Posterior vena cava (tissue), 2 donors: Measurements from ENCODE around the gene NRSN2. TPM values are rescaled to one million over a fixed set of nuclear protein-coding genes. Genes with fewer than 3 reads are reported as not detected.
"Not testable (repeated sequence)": the region's sequence is repeated elsewhere in the genome, so short reads cannot be mapped to it uniquely, and the experiment has no call there.

Experiments used
- DNase-seq: peaks from one replicate; pipeline ENCODE4 v3.0.0-alpha.2; 2020; ENCODE audit warnings: low spot score
- intact Hi-C, 2 donors: fragments of 100-400 bp; cut with DNase I; formaldehyde crosslinking; loops; one replicate each; pipeline versions ENCODE4 v1.14.1 to v1.14.2; 2022 to 2023
- total RNA-seq, 2 donors: library from RNA; stranded (reverse); fragmentation: NEBNext Ultra II Directional; extraction: Animal tissue kit (Norgen Biotek cat#: 25700); gene quantifications; one replicate each; pipeline ENCODE4 v1.2.1, GENCODE V29; 2021
- donor health status: DM: yes; HTN: yes; CAD: no.
- donor health status: DM: yes; HTN: yes; CAD: no.

NRSN2 gene
- total RNA-seq, 2 donors from 2014 or later, result 44.2 to 51.0 TPM

- intact Hi-C loops, result no loop called here
- no peak for DNase-seq
Observed at GRCh38 chr20:387520-387919, 40.6 kb downstream of the NRSN2 start.

GRCh38 chr20:388034-388994, 41.4 kb downstream of the NRSN2 start:
- intact Hi-C loops, result no loop called here
- DNase-seq, result no peak

GRCh38 chr20:389220-389619, 42.3 kb downstream of the NRSN2 start:
- intact Hi-C loops, result no loop called here
- DNase-seq, result no peak

GRCh38 chr20:391041-391711, 44.3 kb downstream of the NRSN2 start:
- intact Hi-C loops, result no loop called here
- DNase-seq, result no peak

- DNase-seq, intact Hi-C loops: not testable (repeated sequence)
Observed at GRCh38 chr20:393296-393695, 46.4 kb downstream of the NRSN2 start.

GRCh38 chr20:396252-396618, 49.3 kb downstream of the NRSN2 start:
- no peak for DNase-seq
- intact Hi-C loops, result no loop called here

- no peak for DNase-seq
- intact Hi-C loops, result no loop called here
Observed at GRCh38 chr20:396619-397431, 49.9 kb downstream of the NRSN2 start.

GRCh38 chr20:397432-398237, 50.7 kb downstream of the NRSN2 start:
- intact Hi-C loops, result no loop called here
- DNase-seq, result no peak

- DNase-seq, result no peak
- intact Hi-C loops, result no loop called here
Observed at GRCh38 chr20:399182-399707, 52.3 kb downstream of the NRSN2 start.

GRCh38 chr20:400128-400453, 53.2 kb downstream of the NRSN2 start:
- intact Hi-C loops, result loop anchor here in 1 of 2 donors (10.0 kb wide), 1 partner anchor 45 kb away; no protein-coding TSS in a partner anchor
- DNase-seq, result no peak

- no peak for DNase-seq
- intact Hi-C loops, result loop anchor here in 1 of 2 donors (10.0 kb wide), 1 partner anchor 46 kb away; no protein-coding TSS in a partner anchor
Observed at GRCh38 chr20:400454-401275, 53.8 kb downstream of the NRSN2 start.

GRCh38 chr20:401682-402495, 55.0 kb downstream of the NRSN2 start:
- intact Hi-C loops, result loop anchor here in 1 of 2 donors (10.0 kb wide), 1 partner anchor 47 kb away; no protein-coding TSS in a partner anchor
- DNase-seq, result no peak

GRCh38 chr20:402496-402885, 55.6 kb downstream of the NRSN2 start:
- no peak for DNase-seq
- intact Hi-C loops, result loop anchor here in 1 of 2 donors (10.0 kb wide), 1 partner anchor 48 kb away; no protein-coding TSS in a partner anchor

- DNase-seq, result no peak
- intact Hi-C loops, result loop anchor here in 1 of 2 donors (10.0 kb wide), 1 partner anchor 48 kb away; no protein-coding TSS in a partner anchor
Observed at GRCh38 chr20:402898-403581, 56.1 kb downstream of the NRSN2 start.

GRCh38 chr20:403582-403957, 56.7 kb downstream of the NRSN2 start:
- intact Hi-C loops, result loop anchor here in 1 of 2 donors (10.0 kb wide), 1 partner anchor 49 kb away; no protein-coding TSS in a partner anchor
- DNase-seq, result no peak

- no peak for DNase-seq
- intact Hi-C loops, result loop anchor here in 1 of 2 donors (10.0 kb wide), 1 partner anchor 49 kb away; no protein-coding TSS in a partner anchor
Observed at GRCh38 chr20:404088-404487, 57.2 kb downstream of the NRSN2 start.
